NOMO-1 treated with DMSO at 0.1 percent for 48 hours (cell line): ENCODE results near the gene RXRA.

ENCODE experiments used
- DNase-seq: peaks from one replicate; lab custom pipeline; 2025; ENCODE audit not compliant: unreplicated experiment; lab: John Stamatoyannopoulos, UW

Gene RXRA

DNA sequence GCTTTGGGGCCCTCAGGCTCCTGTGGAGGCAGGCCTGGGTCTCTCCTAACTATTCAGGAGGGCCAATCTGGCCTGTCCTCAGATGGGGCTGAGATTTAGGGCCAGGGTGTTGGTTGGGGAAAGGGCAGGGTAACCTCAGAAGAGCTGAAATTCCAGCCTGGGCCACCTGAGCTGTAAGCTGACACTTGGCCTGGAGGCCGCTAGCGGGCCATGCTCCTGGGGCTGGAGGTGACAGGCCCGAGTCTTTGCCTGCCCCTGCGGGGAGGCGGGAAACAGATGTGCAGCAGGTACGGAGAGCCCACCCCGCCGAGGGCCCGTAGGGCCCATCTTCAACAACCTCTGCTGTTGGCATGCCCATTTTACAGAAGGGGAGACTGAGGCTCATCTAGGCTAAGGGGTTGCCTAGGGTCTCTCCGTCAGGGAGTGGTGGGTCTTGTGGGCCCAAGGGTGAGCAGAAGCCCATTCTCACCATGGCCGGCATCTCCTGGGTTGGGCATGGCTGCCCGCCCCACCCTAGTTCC, 69.5 kb downstream of the RXRA start:
- no peak for DNase-seq

DNA sequence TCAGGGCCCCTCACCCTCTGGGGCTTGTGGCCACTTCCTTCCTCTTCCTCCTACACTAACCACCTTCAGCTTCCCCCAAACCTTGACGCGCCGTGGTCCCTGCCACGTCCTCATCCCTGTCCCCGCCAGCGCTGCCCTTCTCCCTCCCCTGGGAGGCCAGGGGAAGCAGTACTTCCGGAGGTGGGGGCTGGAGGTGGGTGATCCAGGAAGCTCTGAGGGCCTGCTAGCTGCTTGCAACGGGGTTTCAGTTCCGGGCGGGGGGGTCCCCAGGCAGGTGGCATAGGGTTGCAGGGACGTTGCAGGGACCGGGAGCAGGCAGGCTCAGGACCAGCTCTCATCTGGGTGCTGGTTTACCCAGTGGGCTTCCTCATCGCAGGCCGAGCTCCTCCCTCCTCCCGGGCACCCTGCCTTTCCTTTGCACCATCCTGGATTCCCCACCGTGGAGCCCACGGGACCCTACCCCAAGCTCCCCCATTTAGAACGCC, 70.0 kb downstream of the RXRA start:
- peak; percentile 68 for DNase-seq

DNA sequence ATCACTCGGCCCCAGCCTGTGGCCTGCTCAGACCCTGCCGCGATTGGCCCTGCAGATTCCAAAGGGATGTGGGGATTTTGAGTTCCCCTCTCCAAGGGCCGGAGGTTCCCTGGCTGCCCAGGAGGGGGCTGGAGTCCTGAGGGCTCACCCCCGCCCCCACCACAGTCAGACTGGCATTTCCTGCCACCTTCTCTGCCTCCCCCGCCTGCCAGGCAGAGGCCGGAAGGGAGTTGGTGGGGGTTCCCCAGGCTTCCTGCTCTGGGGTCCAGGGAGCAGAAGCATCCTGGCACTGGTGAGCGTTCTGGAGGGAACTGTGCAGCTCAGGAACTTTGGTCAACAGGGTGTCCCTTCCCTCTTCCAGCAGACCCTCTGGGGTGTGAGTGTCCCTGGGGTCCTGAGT, 70.6 kb downstream of the RXRA start:
- no peak for DNase-seq

DNA sequence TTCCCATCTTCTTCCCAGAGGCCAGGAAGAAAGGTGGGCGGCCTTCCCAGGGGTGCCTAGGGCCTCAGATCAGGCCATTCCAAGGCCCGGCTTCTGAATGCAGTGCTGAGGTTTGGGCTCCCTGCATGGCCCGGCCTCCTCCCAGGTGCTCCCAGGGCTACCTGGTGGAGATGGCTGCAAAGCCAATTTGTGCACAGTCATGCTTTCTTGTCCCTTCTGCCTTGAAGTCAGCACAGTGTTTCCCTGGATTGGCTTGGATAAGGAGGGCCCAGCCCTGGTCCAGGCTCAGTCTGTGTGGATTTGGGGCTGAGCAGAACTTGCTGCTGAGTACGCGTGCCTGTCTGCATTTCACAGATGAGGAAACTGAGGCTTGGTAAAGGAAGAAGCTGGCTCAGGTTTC, 72.5 kb downstream of the RXRA start:
- DNase-seq, result no peak

DNA sequence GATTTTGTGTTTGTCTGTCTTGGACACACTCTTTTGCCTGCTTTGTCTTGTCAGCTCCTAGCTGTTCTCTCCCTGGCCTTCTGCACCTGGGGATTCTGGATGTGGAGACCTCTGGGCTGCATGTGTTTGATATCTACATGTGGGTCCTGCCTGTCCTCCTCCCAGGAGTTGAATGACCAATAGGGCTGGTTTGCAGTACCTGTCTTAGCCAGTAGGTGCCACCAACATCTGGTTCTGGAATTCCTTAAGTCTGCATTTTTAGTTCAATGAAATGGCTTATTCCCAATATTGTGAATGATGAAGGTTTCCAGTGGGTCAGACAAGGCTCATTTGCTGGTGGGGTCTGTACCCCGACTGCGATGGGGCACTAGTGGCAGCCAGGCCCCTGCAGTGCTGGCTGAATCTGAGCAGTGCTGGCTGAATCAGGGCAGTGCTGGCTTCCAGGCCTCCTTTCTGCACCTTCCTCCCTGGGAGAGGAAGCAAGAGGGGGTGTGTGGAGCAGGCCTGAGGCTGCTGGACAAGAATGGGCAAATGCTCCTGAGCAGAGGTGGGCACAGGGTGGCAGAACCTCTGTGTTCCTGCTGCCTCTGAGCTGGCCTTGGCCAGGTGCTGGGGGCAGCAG, 73.3 kb downstream of the RXRA start:
- DNase-seq, result no peak

DNA sequence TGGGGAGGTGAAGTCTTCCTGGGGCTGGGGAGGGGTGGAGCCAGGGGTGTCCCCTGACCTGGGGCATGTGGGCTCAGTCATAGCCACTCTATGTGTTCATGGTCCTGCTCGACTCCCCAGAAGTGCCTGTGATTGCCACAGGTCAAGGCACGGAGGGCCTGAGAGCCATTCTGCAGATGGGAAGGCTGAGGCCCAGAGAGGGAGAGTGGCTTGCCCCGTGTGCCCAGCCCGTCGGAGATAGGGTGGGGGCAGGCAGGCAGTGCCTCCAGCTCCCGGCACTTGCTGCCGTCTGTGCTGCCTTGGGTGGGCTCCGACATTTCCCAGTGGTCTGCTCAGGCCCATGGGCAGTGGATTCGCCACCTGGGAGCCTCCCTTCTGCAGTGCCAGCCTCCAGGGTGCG, 74.0 kb downstream of the RXRA start:
- DNase-seq, result no peak

DNA sequence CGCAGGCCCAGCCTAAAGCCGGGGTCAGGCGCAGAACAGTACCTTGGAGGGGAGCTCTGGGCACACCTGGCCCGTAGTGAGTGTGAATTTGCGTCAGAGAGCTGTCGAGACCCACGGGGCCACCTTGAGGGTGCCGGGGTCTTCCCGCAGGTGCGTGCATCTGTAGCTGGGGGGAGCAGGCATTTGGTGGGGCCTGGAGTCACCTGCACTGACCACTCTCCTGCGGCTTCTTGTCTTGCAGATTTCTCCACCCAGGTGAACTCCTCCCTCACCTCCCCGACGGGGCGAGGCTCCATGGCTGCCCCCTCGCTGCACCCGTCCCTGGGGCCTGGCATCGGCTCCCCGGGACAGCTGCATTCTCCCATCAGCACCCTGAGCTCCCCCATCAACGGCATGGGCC, 75.1 kb downstream of the RXRA start:
- no peak for DNase-seq

DNA sequence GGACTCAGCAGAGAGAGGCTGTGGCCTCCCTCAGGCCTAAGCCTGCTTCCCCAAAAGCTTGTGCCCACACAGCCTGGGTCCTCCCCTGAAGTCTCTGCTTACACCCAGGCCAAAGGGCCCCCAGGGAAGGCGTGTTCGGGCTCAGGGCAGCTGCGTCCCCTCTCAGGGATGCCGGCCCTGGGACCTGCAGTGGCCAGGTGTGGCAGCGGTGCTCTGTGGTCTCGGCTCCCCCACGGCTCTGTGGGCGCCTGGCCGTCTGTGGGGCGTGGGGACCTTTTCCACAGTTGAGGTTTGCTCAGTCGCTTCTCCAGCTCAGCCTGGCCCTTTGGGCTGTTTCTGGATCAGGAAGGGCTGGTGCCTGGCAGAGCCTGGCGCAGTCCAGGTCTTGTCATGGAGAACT, 75.9 kb downstream of the RXRA start:
- DNase-seq, result no peak

DNA sequence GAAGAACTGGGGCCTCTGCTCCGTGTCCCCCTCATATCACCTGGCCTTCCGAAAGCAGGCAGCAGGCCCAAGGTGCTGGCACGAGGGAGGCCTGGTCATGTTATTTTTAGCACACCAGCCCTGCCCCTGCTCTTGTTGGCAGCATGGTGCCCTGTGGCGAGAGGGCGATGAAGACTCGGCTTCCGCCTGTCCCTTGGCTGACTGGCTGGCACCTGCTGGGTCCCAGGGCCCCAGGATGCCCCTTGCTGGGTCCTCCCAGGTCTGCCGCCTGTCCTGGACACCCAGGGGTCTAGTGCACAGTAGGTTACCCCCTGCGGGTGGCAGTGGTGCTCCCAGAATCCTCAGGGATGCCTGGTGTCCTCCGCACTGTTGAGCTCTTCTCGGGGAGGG, 77.0 kb downstream of the RXRA start:
- DNase-seq, result no peak

DNA sequence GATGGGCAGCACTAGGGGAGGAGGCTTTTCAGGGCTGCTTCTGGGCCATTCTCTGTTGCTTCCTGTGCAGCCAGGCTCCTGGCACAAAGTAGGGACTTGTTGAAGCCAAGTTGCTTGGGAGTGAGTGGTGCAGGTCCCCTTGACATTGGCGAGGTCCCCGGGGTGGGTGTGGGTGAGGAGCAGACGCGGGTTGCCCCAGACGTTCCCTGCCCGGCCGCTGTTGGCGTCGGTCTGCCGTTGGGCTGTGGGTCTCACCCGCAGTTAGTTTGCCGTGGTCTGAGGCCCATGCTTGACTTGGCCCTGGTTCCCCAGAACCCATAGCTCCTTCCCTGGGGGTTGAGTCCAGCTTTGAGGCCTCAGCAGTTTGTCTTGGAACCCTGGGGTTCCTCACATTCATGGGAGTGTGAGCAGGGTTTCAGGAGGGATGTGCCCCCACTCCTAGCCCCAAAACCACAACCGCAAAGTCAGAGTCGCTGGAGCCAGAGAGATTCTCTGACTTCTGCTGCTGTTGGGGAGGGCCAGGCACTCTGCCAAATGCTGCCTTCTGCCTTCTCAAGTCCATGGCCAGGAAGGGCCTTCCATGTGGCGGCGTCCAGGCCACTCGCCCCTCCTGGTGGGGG, 77.5 kb downstream of the RXRA start:
- DNase-seq, result peak; percentile 64

DNA sequence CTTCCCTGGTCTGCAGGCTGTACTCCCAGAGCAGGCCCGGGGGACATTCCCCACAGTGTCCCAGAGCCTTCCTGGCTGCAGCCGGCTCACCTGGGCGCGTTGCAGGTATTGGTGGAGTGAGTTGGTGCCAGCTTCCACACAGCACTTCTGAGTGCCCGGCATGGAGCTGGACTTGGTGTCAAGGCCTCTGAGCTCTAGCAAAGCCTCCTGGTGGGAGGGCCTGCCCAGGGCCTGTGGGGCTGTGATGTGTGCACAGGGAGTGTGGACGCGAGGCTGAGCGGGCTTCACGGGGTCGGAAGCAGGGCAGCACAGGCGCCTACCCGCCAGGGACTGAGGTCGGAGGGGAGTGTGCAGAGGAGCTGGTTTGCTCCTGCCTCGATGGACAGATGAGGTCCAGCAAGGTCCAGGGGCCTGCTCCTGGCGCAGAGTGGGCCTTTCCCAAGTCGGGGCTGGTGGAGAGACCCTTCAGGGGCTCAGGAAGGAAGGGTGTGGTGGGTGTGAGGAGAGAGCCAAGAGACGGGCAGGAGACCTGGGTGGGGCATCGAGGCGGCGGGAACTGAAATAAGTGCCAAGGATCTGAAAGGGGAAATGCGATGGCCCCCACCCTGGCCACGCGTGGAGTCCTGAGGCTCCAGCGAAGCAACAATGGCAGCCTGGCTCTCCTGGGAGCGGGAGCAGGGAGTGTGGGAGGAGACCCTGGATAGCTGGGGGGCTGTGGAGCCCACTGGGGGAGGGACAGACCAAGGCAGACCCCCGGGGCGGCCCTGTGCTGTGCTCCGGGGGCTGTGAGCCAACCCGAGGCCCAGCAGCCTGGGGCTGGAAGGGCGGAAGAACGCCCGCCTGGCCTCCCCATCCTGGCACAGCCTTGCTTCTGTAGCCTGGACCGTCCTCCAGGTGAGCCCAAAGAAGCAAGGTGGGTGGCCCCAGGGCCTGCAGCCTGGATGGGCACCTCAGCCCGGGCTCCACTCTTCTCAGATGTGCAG, 78.4 kb downstream of the RXRA start:
- DNase-seq, result peak; percentile 8

DNA sequence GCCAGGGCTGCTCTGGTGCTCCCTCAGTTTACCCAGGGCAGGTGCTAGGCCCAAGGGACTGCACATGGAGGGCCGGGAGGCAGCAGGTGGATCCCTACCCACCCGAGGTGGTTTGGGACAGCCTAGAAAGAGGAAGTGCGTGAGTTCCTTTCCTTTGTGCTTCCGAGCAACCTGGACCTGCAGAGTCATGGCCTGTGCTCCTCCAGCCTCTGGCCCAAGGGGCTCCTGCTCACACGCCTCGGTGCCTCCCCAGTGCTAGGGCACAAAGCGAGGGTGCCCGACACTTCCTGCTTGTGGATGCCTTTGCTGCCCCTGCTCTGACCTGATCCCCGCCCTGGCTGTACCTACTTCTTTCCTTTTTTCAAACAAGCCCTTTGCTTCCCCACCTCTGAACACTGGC, 79.3 kb downstream of the RXRA start:
- DNase-seq, result peak; percentile 62

DNA sequence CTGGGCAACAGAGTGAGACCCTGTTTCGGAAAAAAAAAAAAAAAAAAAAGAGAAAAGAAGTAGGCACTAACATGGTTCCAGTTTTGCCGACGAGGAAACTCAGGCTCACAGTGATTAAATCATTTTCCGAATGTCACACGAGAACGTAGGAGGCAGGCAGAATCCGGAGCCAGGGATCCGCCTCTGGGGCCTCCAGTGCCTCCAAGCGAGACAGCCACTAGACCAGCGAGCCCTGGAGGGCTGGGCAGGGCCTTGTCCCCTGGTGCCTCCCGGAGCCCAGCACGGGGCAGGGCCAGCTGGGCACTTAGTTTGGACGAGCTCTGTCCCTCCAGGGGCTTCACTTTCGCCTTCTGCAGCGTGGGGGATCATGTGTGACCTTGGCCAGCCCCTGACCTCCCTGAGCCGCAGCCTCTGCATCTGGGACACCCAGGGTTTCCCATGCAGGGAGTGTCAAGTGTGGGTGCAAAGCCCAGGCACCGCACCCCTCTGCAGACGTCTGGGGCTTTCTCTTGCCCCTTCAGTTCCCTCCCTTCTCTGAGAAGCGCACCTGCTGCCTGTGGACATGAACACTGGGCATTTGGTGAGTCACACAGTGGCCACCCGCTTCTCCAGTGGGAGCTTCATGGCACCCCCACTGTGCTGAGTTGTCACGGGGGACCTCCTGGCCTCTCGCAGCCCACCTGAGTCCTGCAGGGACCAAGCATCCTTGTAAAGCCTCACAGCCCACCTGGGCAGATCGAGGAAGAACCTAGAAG, 80.3 kb downstream of the RXRA start:
- no peak for DNase-seq

DNA sequence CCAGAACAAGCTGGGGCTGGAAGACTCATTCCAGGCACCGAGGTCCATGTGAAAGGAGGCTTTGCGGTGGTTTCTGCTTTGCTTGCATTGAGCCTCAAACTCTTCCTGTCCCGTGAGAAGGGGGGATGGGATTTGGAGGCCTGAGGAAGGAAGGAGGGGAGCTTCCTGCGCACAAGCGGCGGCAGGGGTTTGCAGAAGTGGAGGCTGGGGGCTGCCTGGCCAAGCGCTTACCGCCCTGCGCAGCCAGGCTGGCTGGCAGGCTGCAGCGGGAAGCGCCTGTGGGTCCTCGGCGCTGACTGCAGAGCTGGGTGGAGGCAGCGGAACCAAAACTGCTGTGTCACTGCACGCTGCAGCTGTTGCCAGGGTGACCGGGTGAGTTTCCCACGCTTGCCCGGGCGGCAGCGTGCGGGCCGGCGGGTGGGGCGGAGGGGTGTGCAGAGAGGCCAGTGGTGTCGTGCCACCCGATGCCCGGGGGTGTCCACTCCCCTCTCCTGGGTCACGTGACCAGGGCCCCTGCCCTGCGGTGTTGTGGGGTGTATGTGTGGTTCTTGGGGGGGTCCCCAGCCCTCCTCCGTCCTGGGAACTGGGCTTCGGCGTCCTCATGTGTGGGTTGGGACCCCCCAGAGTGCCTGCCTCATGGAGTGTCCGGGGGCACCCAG, 81.0 kb downstream of the RXRA start:
- DNase-seq, result peak; percentile 95

DNA sequence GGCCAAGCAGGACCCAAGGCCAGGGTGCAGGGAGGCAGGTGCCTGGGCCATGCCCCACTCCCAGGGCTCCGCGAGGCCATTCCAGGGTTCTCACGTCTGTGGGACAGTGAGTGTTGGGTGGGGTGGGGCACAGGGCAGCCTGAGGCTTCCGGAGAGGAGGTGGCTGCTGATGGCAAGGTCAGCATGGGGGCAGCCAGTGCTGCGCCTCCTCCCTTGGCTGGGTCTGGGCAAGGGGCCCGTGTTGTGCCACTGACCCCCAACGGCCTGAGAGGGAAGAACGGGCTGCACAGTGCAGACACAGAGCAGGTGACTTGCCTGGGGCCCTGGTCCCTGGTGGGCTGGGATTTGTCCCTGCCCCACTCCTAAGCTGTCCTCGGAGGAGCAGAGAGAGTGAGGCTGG, 82.1 kb downstream of the RXRA start:
- no peak for DNase-seq

DNA sequence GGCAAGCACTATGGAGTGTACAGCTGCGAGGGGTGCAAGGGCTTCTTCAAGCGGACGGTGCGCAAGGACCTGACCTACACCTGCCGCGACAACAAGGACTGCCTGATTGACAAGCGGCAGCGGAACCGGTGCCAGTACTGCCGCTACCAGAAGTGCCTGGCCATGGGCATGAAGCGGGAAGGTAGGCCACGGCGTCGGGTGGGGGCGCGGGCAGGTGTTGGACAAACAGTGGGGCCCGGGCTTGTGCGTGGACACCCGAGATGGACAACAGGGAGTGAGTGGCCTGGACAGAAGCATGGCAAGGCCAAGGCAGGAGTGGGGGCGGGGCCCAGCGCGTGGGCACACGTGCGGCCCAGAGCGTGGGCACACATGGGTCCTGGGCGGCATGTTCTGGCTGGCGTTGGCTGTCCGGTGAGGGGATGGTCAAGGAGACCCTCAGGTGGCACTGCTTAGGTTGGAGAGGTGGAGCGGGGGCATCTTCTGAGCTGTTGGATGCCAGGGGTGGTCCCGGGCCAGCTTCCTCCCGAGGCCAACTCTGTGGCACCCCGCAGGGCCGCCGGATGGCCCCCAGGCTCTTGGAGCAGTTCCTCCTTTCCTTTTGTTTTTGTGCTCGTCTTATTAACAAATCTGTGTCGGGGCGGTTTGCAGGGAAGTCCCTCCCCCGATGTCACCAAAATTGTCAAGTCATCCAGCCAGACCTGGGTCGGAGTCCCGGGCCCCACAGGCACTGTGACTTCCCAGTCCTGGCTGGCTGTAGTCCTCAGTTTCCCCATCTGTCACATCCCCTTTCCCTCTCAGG, 82.9 kb downstream of the RXRA start:
- peak; percentile 83 for DNase-seq

DNA sequence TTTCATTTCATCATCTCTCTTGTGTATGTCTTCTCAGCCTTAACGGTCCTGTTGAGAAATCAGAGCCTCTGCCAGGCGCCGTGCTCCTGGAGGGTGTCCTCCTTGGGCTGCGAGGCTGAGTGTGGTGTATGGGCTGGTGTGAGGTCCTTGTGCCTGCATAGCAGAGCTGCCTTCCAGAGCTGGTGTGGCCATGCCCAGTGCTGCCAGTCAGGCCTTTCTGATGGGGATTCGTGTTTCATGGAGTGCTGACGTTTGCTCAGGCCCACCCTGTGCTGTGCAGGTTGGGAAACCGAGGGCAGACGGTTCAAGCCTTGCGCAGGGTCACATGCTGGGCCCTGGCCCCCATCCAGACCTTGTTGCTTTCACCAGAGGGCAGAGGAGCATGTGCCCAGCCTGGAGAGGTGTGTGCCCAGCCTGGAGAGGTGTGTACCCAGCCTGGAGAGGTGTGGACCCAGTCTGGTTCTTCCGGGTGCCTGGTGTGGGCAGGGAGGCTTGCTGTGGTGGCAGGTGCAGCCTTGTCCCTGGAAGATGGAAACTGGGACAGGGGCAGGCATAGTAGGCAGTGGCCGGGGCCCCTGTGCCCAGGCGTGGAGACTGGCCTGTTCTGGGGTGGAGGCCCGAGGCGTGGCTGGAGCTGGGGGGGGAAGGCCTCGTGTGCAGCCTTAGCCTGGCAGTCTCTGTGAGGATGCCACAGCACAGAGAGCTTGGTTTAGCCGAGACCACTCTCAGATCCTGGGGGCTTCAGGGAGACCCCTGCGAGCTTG, 84.0 kb downstream of the RXRA start:
- peak; percentile 54 for DNase-seq

DNA sequence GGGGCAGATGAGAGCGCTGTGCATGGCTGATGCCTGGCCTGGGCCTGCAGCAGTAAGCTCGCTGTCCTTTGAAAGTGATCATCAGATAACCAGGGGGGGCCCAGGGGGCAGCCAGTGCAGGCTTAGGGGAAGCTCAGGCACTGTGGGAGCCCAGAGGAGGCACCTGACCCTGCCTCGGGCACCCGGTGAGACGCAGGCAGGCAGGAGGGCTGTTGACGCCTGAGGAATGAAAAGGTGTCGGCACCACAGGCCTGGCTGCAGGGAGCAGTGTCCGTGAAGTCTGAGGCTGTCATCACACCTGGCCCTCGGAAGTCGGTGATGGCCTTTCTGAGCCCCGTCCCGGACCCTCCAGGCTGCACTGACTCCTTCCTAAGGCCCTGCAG, 84.6 kb downstream of the RXRA start:
- no peak for DNase-seq
